ENCODE measurements around the gene WDR7. TPM values are rescaled to one million over a fixed set of nuclear protein-coding genes. Genes with fewer than 3 reads are reported as not detected.
A peak's percentile ranks its signal among the peaks of the same experiment; 100 is the strongest.

The WDR7 gene
- polyA plus RNA-seq, 10 donors = 8.1 to 13.9 (median 10.6) TPM

DNA sequence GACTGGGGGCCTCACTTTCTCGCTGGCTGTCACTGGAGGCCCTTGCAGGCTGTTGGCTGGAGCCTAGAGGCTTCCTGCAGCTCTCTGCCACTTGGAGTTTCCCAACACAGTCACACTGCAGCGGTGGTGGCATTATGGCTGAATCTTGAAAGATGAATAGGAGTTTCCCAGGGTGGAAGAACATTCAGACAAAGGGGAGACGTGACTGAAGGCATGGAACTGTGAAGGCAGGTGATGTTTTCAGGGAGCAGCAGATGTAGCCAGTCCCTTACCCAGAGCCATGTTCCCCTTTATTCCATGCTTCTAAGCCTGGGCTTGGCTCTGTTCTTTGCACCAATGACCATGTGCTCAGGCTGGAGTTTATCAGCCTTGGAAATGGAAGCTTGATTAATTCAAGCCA lies 389.0 kb downstream of the WDR7 start:
- DNase-seq = no peak

- no peak for DNase-seq
Observed at GRCh38 chr18:57043241-57043640, 392.1 kb downstream of the WDR7 start.

DNA sequence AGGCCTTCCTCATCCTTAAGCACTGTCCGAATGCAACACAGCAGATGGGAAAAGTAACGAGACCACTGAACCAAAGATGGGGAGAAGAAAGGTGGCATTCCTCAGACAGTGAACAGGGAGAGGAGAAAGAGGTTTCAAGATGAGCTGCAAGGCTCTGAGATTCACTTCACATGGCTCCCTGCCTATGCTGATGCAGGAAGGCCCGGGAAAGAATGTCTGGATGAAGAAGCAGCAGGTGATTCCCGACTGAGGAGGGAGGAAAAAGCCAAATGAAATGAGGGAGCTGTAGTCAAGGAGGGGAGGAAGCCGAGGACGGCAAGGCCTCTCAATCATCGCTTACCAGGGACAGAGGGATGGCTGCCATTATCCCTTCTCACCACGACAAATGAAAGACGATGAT lies 397.2 kb downstream of the WDR7 start:
- DNase-seq = no peak

GRCh38 chr18:57048859-57049258 lies 397.7 kb downstream of the WDR7 start:
- DNase-seq = no peak

DNA sequence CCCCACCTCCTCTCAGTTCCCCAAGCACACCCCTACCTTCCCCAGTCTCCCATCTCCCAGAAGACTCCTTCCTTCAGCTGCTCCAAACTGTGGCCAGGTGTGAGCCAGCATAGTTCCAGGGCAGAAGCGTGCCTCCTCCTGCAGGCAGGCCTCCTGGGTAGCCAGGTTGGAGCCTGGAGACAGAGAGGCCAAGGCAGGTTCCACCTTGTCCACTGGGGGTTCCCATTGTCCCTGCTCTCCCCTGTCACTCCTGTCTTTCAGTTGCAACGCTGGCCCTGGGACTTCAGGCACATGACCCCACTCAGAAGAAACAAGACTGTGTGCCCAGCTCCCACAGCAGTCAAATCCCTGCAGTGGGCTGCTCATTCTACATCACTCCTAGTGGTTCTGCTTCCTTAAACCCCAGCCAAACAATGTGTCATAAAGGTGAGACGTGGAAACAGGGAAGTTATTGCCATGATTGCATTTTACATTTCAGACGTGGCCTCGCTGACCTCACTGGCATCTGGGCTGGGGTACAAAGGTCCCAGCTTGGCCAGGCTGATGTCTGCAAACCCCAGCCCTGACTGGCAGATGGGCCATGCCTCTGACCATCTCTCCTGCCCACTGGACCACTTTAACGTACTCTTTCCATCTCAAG lies 399.3 kb downstream of the WDR7 start:
- DNase-seq = no peak

DNA sequence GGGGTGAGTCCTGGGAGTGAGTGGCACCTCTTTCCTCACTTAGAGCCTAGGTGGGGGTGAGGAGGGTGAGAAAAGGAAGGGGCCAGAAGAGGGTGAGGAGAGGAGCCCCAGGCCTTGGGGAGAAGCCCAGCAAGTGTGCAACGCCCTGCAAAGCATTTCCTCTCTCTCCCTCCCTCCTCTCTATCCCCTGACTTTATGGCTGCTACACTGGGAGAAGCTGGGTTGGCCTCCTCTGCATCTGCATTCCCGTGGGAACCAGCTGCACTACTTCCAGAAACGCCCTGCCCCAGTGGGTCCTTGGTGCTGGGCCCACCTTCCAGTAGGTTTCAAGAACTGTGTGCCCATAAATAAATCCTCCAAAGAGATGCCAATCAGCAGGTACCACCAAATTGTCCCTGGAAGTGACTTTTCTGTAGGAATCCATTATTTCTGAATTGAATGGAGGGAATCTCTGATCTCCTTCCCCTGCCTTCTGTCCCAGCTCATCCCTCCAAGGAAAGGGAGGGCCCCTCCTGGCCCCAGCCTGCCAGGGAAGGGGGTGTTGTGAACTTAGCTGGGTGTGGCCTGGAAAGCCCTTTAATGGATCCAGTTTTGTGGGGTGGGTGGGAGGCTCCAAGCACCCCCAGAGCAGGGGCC lies 400.0 kb downstream of the WDR7 start:
- DNase-seq = no peak

DNA sequence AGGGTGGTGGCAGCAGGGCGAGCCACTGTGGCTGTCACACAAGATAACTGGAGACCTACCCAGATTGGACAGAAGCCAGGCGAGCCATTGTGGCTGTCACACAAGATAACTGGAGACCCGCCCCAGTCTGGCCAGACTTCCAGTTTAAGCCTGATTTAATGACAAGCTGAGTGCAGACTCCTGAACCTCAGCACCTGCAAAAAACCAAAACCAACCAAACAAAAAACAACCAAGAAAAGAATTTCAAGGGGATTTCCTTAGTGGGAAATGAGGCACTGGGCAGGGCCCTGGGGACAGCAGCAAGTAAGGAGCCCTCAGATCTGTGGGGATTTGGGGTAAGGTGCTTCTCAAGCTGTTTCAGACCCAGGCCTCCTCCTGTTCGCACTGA lies 400.5 kb downstream of the WDR7 start:
- DNase-seq = no peak

GRCh38 chr18:57052173-57052572 lies 401.0 kb downstream of the WDR7 start:
- DNase-seq = no peak

DNA sequence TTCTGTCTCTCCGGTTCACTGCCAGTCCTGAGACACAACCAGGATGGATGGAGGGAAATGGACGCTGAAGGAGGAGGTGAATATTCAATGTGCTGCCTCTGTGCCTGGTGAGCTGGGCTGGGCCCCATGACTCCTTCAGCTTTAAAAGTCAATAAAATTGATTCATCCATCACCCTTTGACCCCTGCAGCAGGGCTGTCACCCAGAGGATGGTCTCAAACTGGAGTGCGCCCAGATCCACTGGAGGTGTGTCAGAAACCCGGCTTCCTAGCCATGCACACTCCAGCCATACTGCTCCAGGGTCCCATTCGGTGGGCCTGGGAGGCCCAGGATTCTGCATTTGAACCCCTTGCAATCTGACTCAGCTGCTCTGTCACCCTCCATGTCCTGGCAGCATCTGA lies 401.6 kb downstream of the WDR7 start:
- DNase-seq = no peak

GRCh38 chr18:57054891-57055290 lies 403.7 kb downstream of the WDR7 start:
- no peak for DNase-seq

- DNase-seq = no peak
Observed at GRCh38 chr18:57057890-57058289, 406.7 kb downstream of the WDR7 start.

DNA sequence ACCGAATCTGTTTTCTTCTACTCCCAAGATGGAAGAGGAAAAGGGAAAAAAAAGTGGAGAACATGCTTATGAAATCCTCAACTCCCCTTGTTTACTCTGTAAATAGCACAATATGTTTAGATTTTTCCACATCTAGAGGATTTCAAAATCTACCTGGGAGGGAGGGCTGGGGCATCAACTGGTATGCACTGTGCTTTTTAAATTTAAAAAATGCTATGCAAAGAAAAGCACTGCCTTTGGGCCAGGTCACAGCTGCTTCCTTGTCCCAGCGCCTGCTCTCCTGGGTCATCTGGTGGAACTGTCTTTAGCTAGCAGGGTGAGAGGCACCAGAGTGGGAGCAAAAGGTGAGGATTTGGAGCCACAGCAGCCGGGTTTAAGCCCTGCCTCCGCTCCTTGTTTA lies 407.6 kb downstream of the WDR7 start:
- DNase-seq = no peak

DNA sequence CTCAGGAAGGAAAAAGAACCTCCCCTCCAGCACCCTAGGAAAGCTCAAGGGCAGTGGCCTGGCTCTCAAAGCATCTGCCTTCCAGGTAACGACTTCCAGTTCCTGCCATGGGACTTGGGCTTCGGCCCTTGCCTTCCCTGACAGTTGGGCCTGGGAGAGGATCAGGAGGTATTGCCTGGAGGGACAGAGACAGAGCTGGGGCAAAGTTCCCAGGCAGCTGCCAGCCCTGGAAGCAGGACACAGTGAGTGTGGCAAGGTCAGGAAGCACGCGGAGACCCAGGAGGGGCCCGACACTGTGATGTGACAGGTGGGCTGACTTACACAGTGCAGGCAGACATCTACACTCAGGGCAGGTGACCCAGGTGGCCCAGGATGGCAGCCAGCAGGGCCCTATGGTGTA lies 408.2 kb downstream of the WDR7 start:
- DNase-seq = no peak

- DNase-seq = no peak
Observed at GRCh38 chr18:57060814-57061213, 409.7 kb downstream of the WDR7 start.

DNA sequence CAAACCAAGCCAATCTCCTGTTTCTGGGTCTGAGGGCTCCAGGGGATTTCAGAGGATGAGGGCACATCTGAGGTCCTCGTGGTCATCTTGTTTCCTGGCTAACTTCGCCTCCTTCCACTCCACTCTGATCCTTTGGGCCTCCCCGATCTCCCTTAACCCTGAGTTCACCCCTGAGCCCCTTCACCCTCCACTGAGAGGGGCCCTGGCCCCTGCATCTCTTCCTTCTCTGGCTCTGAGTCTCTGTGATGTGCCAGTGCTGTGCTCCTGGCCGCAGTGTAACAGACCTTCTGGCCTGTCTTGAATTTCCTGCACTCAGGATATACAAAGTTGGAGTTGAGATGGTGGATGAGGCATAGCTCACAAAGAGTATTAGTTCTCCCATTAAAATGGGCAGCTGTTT lies 411.0 kb downstream of the WDR7 start:
- no peak for DNase-seq

GRCh38 chr18:57062844-57063243 lies 411.7 kb downstream of the WDR7 start:
- peak; percentile 13 to 21 (median 17) for DNase-seq

GRCh38 chr18:57063601-57064103 lies 412.5 kb downstream of the WDR7 start:
- no peak for DNase-seq

DNA sequence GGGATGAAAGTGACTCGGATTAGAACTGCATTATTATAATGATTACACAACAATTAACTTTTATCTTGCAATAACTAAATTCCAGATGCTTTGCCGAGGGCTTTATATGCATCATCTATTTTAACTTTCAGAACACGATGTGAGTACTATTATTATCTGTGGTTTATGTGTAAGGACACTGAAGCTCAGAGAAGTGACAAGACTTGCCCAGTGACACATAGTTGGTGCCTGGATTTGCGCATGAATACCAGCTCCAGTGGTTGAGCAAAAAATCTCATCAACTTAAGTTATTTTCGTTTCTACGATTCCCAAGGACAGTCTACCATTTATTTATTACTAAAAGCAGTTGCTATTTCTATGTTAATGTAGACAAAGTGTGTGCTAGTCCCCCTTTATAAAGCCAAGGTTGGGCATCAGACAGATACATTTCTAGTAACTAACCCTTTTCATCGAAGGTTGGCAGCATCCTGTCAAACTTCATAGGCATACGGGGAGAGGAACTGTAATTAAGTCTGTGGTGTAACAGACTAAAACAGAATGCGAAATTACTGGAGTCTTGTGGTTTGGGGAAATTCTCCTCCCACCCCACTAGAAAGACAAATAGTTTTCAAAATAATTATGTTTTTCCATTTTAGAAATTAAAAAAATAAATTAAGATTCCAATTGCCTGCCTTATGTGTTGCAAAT lies 422.5 kb downstream of the WDR7 start:
- DNase-seq = no peak

DNA sequence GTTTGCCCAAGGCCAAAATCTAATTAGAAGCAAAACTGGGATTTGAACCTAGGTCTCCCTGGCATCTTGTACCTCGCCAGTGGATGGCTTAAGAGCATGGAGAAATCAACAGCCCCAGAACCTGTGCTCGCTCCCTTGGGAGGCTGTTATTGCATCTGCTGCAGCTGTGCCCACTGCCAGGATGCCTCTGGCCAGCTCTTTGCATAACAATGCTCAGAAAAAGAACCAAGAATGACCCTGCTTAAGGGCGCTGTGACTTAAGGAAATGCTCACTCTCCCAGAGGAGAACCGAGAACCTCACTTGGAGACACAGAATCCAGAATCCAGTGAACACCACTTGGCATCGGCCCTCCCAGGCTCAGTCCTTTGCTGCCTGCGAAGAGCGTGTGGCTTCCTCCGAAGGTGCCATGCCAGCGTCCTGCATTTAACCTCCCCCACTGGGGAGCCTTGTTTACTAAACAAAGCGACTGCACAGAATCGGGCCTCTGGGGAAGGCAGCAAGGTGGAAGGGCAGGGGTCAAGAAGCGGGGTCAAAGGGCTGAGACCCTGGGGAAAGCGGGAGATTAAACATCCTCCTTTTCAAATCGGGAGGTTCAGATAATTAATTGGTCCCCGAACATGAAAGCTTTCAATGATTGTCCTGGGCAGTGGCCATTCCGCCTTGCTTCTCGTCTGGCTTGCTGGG lies 424.7 kb downstream of the WDR7 start:
- DNase-seq = no peak

- no peak for DNase-seq
Observed at GRCh38 chr18:57077005-57077765, 426.0 kb downstream of the WDR7 start.

GRCh38 chr18:57077786-57078552 lies 426.8 kb downstream of the WDR7 start:
- DNase-seq = no peak
